Hepatocyte (in vitro differentiated cells): ENCODE measurements around the gene B4GALT3.

Source experiments
- EZH2 ChIP-seq: fragments of 200-600 bp; sonication (generic); IDR thresholded peaks from 2 replicates; pipeline ENCODE4 v1.6.1; 2016; ENCODE audit warnings: antibody characterized with exemption, mild to moderate bottlenecking, borderline replicate concordance
- TF ChIP-seq, protein P1 (sequence below): fragments of 200-600 bp; sonication (generic); IDR thresholded peaks from 2 replicates; pipeline ENCODE4 v1.5.1; 2016; ENCODE audit warnings: antibody characterized with exemption, mild to moderate bottlenecking; ENCODE audit not compliant: poor library complexity

GRCh38 chr1:161127649-161128048, 49.7 kb downstream of the B4GALT3 start:
- TF ChIP-seq EZH2, result no peak
- TF ChIP-seq, protein P1, sequence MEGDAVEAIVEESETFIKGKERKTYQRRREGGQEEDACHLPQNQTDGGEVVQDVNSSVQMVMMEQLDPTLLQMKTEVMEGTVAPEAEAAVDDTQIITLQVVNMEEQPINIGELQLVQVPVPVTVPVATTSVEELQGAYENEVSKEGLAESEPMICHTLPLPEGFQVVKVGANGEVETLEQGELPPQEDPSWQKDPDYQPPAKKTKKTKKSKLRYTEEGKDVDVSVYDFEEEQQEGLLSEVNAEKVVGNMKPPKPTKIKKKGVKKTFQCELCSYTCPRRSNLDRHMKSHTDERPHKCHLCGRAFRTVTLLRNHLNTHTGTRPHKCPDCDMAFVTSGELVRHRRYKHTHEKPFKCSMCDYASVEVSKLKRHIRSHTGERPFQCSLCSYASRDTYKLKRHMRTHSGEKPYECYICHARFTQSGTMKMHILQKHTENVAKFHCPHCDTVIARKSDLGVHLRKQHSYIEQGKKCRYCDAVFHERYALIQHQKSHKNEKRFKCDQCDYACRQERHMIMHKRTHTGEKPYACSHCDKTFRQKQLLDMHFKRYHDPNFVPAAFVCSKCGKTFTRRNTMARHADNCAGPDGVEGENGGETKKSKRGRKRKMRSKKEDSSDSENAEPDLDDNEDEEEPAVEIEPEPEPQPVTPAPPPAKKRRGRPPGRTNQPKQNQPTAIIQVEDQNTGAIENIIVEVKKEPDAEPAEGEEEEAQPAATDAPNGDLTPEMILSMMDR, result no peak
